ENCODE measurements around the gene RASA2.

DNA sequence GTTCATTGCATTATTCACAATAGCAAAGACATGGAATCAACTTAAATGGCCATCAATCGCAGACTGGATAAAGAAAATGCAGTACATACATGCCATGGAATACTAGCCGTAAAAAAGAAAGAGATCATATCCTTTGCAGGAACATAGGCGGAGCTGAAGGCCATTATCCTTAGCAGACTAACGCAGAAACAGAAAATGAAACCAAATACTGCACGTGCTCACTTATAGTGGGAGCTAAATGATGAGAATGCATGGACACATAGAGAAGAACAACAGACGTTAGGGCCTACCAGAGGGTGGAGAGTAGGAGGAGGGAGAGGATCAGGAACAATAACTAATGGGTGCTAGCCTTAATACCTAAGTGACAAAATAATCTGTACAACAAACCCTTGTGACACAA lies 57.9 kb downstream of the RASA2 start:
- no peak for TF ChIP-seq EZH2 (IDR thresholded peaks at IDR 0.05)
- TF ChIP-seq POLR2AphosphoS5 (IDR thresholded peaks at IDR 0.05; ENCODE audit: borderline replicate concordance, low read depth, low read length), result no peak

Data from SK-N-MC (cell line).